CD4-positive, alpha-beta T cell treated with Interleukin-10 for 1 hour (primary cell): ENCODE results near the gene AVL9.
"Not testable (repeated sequence)": the region's sequence is repeated elsewhere in the genome, so short reads cannot be mapped to it uniquely, and the experiment has no call there.

ENCODE experiments used
- DNase-seq: peaks from one replicate; pipeline ENCODE4 v3.0.0-alpha.2; 2020

AVL9 gene

DNA sequence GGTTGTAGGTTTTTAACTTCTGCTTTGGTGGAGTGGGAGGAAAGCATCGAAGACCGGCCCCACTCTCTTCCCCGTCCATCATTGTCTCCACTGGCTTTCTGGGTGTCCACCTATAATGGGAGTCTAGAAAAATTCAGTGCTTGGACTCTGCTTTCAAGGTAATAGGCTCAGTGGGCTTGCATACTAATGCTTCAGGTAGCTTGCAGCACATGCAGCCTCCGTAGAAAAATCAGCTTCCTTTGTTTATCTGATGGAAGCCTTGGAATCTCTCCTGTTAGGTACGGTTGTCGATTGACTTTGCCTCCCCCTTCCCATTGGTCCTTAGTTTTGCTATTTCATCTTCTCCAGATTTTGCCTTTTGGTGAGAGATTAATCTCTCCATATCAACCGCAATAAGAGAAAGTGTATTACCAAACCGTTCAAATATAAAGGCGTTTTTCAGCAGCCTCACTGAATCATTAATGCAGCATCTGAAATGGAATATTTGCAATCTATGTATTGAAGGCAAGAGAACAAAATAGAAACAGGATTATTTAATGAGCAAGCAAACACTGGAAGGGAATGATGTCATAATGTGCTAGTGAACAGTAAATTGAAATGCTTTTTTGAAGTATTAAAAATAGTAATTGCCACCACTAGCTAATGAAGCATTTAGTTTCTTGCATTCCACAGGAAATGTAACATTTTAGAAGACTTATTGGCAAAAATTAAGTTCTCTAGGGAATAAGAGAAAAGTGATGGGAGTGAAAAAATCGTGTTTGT, 944 bp downstream of the AVL9 start:
- no peak for DNase-seq

DNA sequence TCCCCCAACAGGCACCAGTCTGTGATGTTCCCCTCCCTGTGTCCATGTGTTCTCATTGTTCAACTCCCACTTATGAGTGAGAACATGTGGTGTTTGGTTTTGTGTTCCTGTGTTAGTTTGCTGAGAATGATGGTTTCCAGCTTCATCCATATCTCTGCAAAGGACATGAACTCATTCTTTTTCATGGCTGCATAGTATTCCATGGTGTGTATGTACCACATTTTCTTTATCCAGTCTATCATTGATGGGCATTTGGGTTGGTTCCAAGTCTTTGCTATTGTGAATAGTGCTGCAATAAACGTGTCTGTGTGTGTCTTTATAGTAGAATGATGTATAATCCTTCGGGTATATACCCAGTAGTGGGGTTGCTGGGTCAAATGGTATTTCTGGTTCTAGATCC, 4.5 kb downstream of the AVL9 start:
- DNase-seq = not testable (repeated sequence)

DNA sequence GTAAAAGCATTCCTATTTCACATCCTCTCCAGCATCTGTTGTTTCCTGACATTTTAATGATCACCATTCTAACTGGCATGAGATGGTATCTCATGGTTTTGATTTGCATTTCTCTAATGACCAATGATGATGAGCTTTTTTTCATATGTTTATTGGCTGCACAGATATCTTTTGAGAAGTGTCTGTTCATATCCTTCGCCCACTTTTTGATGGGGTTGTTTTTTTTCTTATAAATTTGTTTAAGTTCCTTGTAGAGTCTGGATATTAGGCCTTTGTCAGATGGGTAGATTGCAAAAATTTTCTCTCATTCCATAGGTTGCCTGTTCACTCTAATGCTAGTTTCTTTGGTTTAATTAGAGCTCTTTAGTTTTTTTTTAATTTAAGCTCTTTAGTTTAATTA, 4.9 kb downstream of the AVL9 start:
- DNase-seq = not testable (repeated sequence)

DNA sequence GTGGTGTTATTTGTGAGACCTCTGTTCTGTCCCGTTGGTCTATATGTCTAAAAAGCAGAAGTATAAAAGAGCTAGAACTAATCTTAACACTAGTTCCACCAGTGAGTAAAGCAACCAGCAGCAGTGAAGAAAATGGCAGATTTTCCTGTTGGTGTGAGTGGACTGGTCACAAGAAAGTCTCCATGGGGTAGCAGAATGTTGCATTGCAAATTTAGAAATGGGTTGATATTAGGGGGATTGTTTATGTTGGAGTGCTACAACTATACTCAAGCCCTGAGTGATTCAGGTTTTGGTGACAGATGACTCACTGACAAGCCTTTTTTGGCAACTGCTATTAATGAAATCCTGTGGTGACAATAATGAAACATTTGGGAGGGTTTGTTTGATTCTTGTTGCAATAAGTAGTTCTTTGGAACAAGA, 5.6 kb downstream of the AVL9 start:
- DNase-seq = no peak

DNA sequence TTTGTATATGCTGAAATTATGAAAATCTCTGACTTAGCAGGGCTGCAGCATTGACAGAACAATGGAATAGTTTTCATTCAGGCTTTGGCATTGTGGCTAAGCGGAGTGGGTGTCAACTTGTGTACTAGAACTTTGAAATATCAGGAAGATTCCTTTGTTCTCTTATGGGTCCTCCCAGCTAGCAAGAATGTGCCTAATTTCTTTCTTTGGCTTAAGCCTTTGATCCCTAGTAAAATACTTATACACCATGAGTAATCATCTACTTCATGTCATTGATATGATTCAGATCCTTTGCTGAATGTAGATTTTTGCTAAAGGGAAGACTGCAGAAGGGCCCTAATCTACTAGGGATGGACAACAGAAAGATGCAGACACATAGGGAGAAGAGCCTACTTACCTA, 6.2 kb downstream of the AVL9 start:
- DNase-seq = no peak

DNA sequence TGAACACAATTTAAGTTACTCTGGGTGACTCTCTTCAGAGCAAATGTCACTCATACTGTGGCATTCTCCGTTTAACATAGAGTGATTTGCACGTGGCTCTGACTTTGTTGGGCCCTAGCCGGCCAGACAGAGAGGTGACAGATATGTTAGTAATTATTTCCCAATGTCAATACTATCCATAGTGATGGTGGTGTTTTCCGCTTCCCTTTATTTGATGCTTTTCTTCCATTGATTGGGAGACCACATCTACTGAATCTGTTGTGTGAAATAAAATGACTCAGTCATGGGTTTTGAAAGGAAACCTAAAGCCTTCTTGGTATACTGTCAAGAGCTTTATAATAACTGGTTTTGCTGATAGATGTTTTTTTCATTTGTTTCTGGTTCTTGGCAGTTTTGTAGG, 7.4 kb downstream of the AVL9 start:
- DNase-seq = no peak

DNA sequence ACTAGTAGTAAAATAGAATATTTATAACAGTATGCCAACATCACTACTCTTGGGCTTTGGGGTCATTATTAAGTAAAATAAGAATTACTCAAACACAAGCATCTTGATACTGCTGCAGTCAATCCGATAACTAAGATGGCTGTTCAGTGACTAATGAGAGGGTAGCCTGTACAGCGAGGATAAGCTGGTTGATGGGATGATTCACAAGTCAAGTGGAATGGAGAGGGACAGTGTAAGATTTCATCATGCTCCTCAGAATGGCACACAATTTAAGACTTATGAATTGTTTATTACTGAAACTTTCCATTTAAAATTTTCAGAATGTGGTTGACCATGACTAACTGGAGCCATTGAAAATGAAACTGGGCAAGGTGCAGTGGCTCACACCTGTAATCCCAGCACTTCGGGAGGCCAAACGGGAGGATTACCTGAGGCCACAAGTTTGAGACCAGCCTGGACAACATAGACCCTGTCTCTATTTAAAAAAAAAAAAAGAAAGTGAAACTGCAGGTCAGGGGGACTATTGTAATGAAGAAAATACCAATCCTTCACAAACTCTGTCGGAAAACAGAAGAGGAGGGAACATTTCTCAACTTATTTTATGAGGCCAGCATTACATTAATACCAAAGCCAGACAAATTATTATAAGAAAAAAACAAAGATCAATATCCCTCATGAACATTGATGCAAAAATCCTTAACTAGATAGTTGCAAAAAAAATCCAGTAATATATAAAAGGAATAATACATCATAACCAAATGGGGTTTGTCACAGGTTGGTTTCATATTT, 11.2 kb downstream of the AVL9 start:
- no peak for DNase-seq

DNA sequence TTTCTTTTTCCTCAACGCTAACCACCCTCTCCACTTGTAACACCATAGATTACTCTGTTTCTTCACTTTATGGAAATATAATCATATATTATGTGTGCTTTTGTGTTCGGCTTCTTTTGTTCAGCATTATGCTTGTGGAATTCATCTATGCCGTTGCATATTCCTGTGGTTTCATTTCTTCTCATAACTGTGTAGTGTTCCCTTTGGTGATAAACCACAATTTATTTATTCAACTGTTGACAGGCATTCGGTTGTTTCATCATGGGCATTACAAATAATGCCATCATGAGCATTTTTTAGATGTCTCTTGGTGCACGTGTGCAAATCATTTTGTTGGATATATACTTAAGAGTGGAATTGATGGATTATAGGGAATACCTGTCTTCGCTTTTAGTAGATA, 12.1 kb downstream of the AVL9 start:
- no peak for DNase-seq

DNA sequence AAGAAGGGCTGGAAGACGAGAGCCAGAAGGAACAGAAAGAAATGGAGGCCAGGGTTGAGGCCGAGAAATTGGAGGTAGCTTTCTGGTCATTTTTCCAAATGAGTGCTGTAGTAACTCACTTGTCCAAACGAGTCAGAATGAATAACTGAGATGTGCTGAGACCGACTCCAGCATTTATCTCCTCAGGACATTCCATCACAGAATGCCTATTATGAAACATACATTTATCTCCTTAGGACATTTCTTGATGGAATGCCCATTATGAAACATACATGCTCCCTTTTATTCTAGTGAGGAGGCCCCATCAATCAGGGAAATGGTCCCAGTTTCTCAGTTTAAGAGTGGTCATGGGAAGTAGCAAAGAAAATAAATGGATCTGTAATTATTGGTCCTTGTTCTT, 16.5 kb downstream of the AVL9 start:
- DNase-seq = no peak

DNA sequence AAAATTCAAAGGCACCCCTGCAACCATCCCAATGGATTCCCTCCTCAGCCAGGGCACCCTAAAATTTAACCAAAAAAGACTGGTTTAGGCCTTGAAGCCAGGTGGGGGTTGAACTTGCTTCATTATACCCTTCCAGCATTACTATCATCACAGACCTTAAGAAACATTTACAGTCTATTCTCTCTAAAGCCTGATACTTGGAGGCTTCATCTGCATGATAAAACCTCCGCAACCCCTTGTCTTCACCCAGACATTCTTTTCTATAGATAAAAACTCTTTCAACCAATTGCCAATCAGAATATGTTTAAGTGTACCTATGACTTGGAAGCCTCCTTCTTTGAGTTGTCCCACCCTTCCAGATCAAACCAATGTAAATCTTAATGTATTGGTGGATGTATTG, 17.9 kb downstream of the AVL9 start:
- DNase-seq = no peak

DNA sequence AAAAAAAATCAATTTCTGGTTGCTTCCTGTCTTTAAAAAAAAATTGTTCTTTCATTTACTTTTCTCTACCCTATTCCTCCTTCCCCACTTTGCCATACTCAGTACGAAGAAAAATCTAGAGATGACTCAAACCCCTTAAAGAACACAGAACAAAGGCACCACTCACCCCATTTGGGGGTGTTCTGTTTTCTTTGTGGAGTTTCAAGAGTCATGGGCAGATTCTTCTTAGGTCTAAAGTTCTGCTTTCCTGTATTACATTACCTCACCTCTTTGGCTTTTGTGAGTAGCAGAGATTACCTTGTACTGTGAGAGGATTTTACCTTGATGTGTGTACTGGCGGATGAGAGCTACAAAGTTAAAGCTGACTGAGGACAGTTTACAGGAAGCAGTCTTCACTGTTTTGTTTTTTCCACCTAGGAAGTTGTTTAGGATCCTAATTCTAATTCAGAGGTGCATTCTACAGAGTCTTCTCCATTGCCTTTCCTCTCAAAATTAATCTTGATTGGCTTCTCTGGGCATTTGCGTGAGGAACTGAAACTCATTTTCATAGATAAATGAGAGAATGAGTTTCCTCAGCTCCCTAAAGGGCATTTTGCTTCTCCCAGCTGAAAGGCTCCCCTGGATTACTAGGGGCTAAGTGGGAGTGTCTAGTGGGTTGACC, 20.7 kb downstream of the AVL9 start:
- no peak for DNase-seq

DNA sequence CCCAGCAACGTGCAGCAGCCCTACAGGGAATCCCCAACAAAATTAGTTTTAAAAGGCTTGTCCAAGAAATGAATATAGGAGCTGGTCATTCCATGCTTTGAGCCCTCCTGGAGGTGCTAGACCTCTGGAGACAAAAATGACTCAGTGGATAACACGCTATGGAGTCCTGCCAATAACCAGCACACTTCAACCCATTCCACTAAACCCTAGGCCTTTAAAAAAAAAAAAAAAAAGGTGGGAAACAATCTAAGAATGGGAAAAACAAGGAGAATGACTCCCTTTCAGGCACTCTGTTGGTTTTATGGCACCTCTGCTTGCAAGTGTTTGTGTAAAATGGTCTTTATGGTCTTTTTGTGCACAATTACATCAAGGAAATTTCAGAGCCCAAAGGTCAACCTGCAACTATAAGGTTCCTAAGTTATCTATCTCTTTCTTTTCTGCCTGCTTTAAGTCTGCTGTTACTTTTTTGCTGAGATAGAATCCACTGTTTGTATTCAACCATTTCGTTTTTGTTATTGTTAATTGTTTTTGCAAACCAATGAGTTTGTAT, 21.3 kb downstream of the AVL9 start:
- no peak for DNase-seq

DNA sequence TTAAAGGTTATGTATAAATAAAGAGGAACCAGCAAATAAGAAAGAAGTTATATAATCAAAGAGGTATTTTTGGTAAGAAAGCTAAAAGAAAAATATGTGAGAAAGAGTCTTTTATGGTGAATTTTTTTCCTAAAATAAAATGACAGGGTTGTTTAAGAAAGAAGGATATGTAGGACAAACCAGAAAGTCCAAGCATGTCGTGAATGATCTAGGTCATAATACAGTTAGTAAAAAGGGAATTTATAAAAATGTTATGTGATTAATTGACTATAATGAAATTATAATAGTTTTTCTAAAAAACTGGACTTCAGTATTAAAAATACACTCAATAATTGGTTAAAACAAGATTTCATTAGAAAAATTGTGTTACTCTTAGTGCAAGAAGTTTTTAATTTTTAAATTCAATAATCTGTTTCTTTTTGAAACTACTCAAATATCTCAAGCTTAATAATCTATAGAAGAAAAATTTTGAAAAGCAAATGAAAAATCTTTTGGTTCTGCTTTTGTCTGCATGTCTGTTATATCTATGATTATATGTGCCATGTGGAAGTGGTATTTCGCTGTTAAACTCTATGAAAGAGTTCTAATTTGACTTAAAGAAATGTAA, 23.3 kb downstream of the AVL9 start:
- no peak for DNase-seq

DNA sequence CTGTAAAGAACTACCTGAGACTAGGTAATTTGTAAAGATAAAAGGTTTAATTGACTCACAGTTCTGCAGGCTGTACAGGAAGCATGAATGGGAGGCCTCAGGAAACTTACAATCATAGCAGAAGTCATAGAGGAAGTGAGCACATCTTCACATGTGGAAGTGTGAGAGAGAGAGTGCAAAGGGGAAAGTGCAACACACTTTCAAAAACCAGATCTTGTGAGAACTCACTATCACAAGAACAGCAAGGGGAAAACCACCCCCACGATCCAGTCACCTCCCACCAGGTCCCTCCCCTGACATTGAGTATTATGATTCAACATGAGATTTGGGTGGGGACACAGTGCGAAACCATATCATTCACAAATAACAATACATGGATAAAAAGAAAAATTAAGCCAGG, 24.5 kb downstream of the AVL9 start:
- DNase-seq = no peak

DNA sequence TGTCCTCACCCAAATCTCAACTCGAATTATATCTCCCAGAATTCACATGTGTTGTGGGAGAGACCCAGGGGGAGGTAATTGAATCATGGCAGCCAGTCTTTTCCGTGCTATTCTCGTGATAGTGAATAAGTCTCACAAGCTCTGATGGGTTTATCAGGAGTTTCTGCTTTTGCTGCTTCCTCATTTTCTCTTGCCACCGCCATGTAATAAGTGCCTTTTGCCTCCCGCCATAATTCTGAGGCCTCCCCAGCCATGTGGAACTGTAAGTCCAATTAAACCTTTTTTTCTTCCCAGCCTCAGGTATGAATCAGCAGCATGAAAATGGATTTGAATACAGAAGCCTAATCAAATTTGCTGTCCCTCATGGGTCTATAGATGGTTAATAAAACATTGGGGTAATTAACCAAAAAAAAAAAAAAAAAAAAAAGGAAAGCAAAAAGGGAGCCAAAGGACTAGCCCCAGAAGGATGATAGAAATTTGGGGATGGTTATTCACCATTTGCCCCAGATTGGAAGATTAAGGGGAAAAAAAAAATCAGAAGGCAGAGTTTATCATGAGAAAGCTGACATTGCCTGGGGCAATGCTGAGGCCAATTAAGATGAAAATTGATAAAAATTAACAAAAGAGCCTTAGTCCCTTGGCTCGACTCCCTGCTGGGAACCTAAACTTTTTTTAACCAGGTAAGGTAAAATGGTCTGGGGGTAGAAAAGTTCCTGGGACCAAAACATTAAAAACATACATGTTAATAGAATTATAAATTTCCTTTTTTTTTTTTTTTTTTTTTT, 27.6 kb downstream of the AVL9 start:
- DNase-seq = no peak

DNA sequence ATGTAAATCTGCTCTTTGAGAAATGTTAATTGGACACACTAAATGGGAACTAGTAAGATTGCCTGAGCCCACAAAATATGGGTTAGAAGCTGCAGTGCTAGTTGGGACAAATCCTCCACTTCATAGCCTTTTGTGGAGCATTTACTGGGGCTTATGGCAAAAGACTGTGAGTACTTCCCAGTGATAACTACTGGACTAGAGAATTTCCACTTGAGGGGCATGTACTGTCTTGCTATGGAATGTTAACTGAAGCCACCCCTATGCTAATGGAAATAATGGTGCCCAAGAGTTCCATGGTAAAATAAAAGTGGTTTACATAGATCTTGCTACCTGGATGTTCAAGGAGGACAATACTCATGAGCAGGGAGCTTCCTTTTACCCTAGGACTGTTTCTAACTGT, 29.3 kb downstream of the AVL9 start:
- DNase-seq = no peak

DNA sequence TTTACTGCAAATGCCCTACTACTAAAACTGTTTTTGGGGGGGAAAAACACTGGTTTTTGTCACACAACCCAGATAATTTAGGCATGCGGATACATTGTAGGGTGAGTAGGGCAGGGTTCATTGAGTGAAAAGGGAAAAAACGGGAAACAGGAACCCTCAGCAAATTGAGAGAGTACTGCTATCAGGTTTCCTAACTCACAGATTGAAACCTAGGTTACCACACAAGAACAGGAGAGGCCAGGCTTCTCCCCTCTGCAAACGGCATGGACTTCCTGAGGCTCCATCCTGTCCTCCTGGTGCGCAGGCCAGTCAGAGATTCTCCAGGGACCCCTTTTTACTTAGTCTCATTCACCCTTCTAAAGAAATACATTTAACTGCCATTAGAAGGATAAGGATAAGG, 30.6 kb downstream of the AVL9 start:
- DNase-seq = no peak

DNA sequence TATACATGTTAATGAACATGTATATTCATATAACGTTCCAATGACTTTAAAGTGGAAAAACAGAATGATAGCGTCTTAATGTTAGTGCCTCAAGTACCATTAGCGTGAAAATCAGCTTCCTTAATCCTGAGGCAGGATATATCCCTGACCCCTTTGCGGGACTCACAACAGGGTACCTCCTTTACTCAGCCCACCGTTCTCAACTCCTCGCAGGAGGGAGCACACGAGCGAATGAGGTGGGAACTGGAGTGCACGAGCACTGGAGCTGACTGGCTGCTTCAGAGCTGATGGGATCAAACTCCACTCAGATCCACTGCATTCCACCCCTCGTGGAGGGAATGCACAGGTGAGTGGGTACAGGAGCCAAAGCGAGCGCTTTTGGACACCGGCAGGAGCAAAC, 36.1 kb downstream of the AVL9 start:
- no peak for DNase-seq

DNA sequence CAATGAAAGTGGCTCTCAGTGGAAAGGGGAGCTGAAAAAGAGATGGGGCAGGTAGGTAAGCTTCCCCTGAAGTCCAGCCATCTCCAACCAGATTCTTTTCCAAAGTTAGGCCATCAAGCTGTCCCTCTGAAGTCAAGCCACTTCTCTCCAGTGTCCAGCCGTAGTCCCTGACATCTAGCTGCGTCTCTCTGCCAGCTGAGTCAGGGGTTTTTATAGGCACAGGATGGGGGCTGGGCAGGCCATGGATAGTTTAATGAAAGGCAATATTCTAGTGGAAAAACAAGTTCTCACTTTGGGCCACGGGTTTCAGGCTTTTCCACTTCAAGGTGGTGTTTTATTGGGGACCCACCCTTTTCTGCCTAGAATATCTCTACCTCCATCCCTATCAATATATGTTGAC, 36.8 kb downstream of the AVL9 start:
- no peak for DNase-seq

DNA sequence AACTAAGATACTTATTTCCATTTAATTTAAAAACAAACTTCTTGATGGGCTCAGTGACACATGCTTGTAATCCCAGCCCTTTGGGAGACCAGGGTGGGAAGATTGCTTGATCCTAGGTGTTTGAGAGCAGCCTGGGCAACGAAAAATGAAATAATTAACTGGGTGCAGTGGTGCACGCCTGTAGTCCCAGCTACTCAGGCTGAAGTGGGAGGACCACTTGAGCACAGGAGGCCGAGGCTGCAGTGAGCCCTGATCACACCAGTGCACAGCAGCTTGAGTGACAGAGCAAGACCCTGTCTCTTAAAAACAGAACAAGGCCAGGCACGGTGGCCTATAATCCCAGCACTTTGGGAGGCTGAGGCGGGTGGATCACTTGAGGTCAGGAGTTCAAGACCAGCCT, 37.4 kb downstream of the AVL9 start:
- no peak for DNase-seq

DNA sequence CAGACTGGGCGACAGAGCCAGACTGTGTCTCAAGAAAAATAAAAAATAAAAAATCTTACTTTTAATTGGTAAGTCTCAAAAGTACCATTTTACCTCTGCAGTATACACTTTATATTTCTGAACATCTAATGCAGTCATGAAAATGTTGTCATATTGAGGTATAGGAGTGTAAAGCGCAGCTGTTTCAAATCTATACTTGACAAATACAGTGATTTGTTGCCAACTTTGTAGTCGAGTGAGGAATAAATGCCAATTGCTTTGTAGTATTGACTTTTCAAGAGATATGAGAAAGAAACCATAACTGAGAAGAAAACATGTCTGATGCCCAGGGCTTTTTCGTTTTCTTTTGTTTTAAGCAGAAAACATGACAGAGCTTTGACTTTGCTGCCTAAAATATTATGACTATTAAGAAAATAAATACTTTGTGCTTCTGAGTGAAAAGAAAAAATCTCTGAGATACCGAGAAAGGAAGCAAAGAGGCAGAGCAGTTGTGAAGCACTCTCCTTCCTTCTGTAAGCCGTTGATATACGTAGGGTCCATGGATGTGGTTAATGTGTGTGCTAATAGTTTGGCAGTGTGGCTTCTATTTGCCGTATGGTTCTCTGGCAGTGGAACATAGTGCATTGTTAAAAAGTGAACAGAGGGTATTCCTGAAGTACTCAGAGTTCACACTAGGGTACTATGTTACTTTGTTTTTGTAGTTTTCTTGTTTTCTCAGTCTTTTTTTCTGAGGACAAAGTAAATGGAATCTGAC, 38.2 kb downstream of the AVL9 start:
- no peak for DNase-seq
